HepG2 (cell line): ENCODE data around the gene PTGDR2. TPM values are rescaled to one million over a fixed set of nuclear protein-coding genes. Genes with fewer than 3 reads are reported as not detected.

Source experiments
- ATAC-seq: fragments of 200-7000 bp; cut with Tn5 transposase; 3 replicates; pipeline ENCODE4 v1.9.1; 2020; ENCODE audit warnings: mild to moderate bottlenecking, moderate library complexity
- BruUV-seq: library from RNA; stranded (reverse); fragments of 400-500 nt; replicated peaks from 2 replicates; lab custom pipeline; 2021; lab: Mats Ljungman, UMichigan
- CTCF ChIA-PET: fragments of 300-600 bp; formaldehyde crosslinking; extraction: SDS; loops from one replicate; lab custom pipeline; 2021; ENCODE audit warnings: low total read pairs, inconsistent platforms, low intra/inter-chr PET ratio; lab: Yijun Ruan, JAX
- POLR2A ChIA-PET: fragments of 350-600 bp; sonication (Branson Sonifier 250); formaldehyde crosslinking; loops from one replicate; lab custom pipeline; 2020; ENCODE audit warnings: antibody characterized with exemption, inconsistent platforms; lab: Yijun Ruan, JAX
- DNase-seq: peaks from one replicate; pipeline ENCODE4 v3.0.0-alpha.2; 2015; ENCODE audit warnings: low spot score
- FAIRE-seq: peaks from 3 replicates; lab custom pipeline; 2011; peaks lifted over from hg19 to GRCh38; lab: Jason Lieb, UNC
- H2AFZ ChIP-seq: one replicate; pipeline ENCODE4 v1.6.1; 2011; ENCODE audit warnings: low read length, inconsistent platforms
- H3K27ac ChIP-seq: fragments of 300-600 bp; 3 replicates; pipeline ENCODE4 v1.8.0; 2011; ENCODE audit warnings: mixed run types, mild to moderate bottlenecking, mixed read lengths, low read length, inconsistent platforms; ENCODE audit not compliant: insufficient read depth; ENCODE audit errors: extremely low read length
- H3K27me3 ChIP-seq, 2 experiments: fragments of 200-600 bp in 1 of 2; 2 replicates in 1 of 2; 3 replicates in 1 of 2; pipeline versions ENCODE4 v1.6.0 to v1.8.0; 2011; ENCODE audit warnings: low read length in 2 of 2, mild to moderate bottlenecking in 2 of 2, moderate library complexity in 2 of 2, inconsistent platforms in 1 of 2; ENCODE audit not compliant: insufficient read depth in 2 of 2, control insufficient read depth in 1 of 2
- H3K36me3 ChIP-seq, 2 experiments: fragments of 200-600 bp in 1 of 2; replicated peaks in 1 of 2; 2 replicates in 1 of 2; 3 replicates in 1 of 2; pipeline versions ENCODE4 v1.5.1 to v1.8.0; 2011; ENCODE audit warnings: low read length in 2 of 2, inconsistent platforms in 1 of 2; ENCODE audit not compliant: insufficient read depth in 2 of 2, control insufficient read depth in 1 of 2
- H3K4me1 ChIP-seq: 2 replicates; pipeline ENCODE4 v1.5.1; 2012; ENCODE audit warnings: low read length, inconsistent platforms; ENCODE audit not compliant: insufficient read depth
- H3K4me2 ChIP-seq: 2 replicates; pipeline ENCODE4 v1.6.0; 2011; ENCODE audit warnings: low read depth, low read length, inconsistent platforms
- H3K4me3 ChIP-seq, 3 experiments: fragments of 200-600 bp in 1 of 3; sonication (generic), shearing (Covaris generic) in 1 of 3; replicated peaks in 1 of 3; 2 replicates each; pipeline ENCODE4 v1.5.1; 2011 to 2016; ENCODE audit warnings: low read length in 3 of 3, inconsistent platforms in 2 of 3, low read depth in 2 of 3, mild to moderate bottlenecking in 2 of 3, control low read depth in 1 of 3, mixed read lengths in 1 of 3; ENCODE audit not compliant: insufficient read depth in 1 of 3
- H3K79me2 ChIP-seq: one replicate; pipeline ENCODE4 v1.6.1; 2011; ENCODE audit warnings: low read length, inconsistent platforms; ENCODE audit not compliant: insufficient read depth
- H3K9ac ChIP-seq: 2 replicates; pipeline ENCODE4 v1.6.0; 2011; ENCODE audit warnings: mild to moderate bottlenecking, low read depth, low read length, inconsistent platforms; ENCODE audit not compliant: insufficient read depth
- H3K9me3 ChIP-seq: 2 replicates; pipeline ENCODE4 v1.5.1; 2012; ENCODE audit warnings: mild to moderate bottlenecking, low read length
- H4K20me1 ChIP-seq: 2 replicates; pipeline ENCODE4 v1.6.0; 2011; ENCODE audit warnings: inconsistent platforms, mild to moderate bottlenecking, low read length, moderate library complexity; ENCODE audit not compliant: insufficient read depth
- BCL6 ChIP-seq: IDR thresholded peaks from 2 replicates; pipeline ENCODE4 v1.6.1; 2016; ENCODE audit warnings: missing genetic modification reagents, missing compliant biosample characterization
- GMEB1 ChIP-seq: sonication (generic); formaldehyde crosslinking; IDR thresholded peaks from 2 replicates; pipeline ENCODE4 v1.5.1; 2020; ENCODE audit warnings: missing genetic modification reagents, mild to moderate bottlenecking, borderline replicate concordance
- HNRNPL ChIP-seq: fragments of 200-400 bp; formaldehyde crosslinking; IDR thresholded peaks from 2 replicates; pipeline ENCODE4 v1.6.1; 2017; ENCODE audit warnings: mild to moderate bottlenecking, low read depth, low read length
- MZF1 ChIP-seq: sonication (generic); formaldehyde crosslinking; IDR thresholded peaks from 2 replicates; pipeline ENCODE4 v1.8.1; 2023; ENCODE audit warnings: mild to moderate bottlenecking, missing genetic modification reagents, borderline replicate concordance
- PHF20 ChIP-seq: sonication (generic); formaldehyde crosslinking; IDR thresholded peaks from 2 replicates; pipeline ENCODE4 v1.5.0; 2020; ENCODE audit warnings: mild to moderate bottlenecking, missing genetic modification reagents
- RARA ChIP-seq: IDR thresholded peaks from 2 replicates; pipeline ENCODE4 v1.6.1; 2016; ENCODE audit warnings: missing genetic modification reagents, missing compliant biosample characterization
- SATB2 ChIP-seq: sonication (generic); formaldehyde crosslinking; IDR thresholded peaks from 2 replicates; pipeline ENCODE4 v1.5.0; 2020; ENCODE audit warnings: missing genetic modification reagents
- TEF ChIP-seq: sonication (generic); formaldehyde crosslinking; IDR thresholded peaks from 2 replicates; pipeline ENCODE4 v1.5.0; 2020; ENCODE audit warnings: missing genetic modification reagents
- ZBTB42 ChIP-seq: sonication (generic); formaldehyde crosslinking; IDR thresholded peaks from 2 replicates; pipeline ENCODE4 v1.5.0; 2020; ENCODE audit warnings: mild to moderate bottlenecking, missing genetic modification reagents
- ZBTB7A ChIP-seq: sonication (generic); formaldehyde crosslinking; IDR thresholded peaks from 2 replicates; pipeline ENCODE4 v1.8.0; 2022; ENCODE audit warnings: mild to moderate bottlenecking, missing genetic modification reagents
- ZMAT3 ChIP-seq: sonication (generic); formaldehyde crosslinking; conservative IDR thresholded peaks from 2 replicates; pipeline ENCODE4 v1.7.0; 2021; ENCODE audit warnings: missing genetic modification reagents
- ZNF180 ChIP-seq: sonication (generic); formaldehyde crosslinking; IDR thresholded peaks from 2 replicates; pipeline ENCODE4 v1.4.0; 2020; ENCODE audit warnings: low read depth, missing genetic modification reagents, borderline replicate concordance
- ZNF34 ChIP-seq: sonication (generic); formaldehyde crosslinking; IDR thresholded peaks from 2 replicates; pipeline ENCODE4 v1.4.0; 2020; ENCODE audit warnings: mild to moderate bottlenecking, missing genetic modification reagents, borderline replicate concordance
- ZNF569 ChIP-seq: sonication (generic); formaldehyde crosslinking; IDR thresholded peaks from 2 replicates; pipeline ENCODE4 v1.5.0; 2020; ENCODE audit warnings: mild to moderate bottlenecking, missing genetic modification reagents, moderate library complexity, borderline replicate concordance
- WGBS: methylation state at CpG from one replicate; pipeline ENCODE4 v1.1.6; 2017; ENCODE audit warnings: low lambda C conversion rate; 5-methylcytosine and 5-hydroxymethylcytosine counted together
- in situ Hi-C: cut with HindIII; loops from 2 replicates; pipeline ENCODE4 v1.10.0; 2017; ENCODE audit warnings: low pct_unique_long_range_greater_than_20kb; ENCODE audit not compliant: extremely low pct_ligation_motif_present
- intact Hi-C: fragments of 100-400 bp; cut with micrococcal nuclease; formaldehyde crosslinking; loops from one replicate; pipeline ENCODE4 v1.10.0; 2022; ENCODE audit not compliant: unreplicated experiment
- polyA plus RNA-seq, 8 experiments: library from polyadenylated mRNA; depleted of rRNA in 3 of 8; stranded (reverse) in 7 of 8; unstranded in 1 of 8; fragments of >200 nt; fragmentation: Illumina TruSeq in 4 of 8; extraction: Trizol in 4 of 8; gene quantifications; 2 replicates each; pipeline versions ENCODE4 v1.2.1 to v1.2.3, GENCODE V29; 2011 to 2016; ENCODE audit warnings: low read depth in 4 of 8, missing spikeins in 1 of 8, mixed read lengths in 1 of 8; ENCODE audit not compliant: insufficient read depth in 1 of 8
- total RNA-seq, 5 experiments: library from RNA; depleted of rRNA; stranded (reverse); fragments of >200 nt; fragmentation: Illumina TruSeq; extraction: Trizol; gene quantifications; 2 replicates each; pipeline ENCODE4 v1.2.3, GENCODE V29; 2016; ENCODE audit warnings: low read depth in 1 of 5

PTGDR2 gene
- total and polyA plus RNA-seq, 2 of the 13 experiments (the other 11 are each of a cell fraction or from before 2014, with no cell fraction given): 1.9 to 2.5 TPM

GRCh38 chr11:60872124-60872960, 16.6 kb upstream of the PTGDR2 start:
- Histone ChIP-seq H3K27ac (no peak overlapping the region), H3K4me1 (peaks cover 34% of the 10 kb centered on the region), H3K79me2 (no peaks in the 10 kb centered on the region), H3K27me3 (no peaks in the 10 kb centered on the region; a peak in 1 of 5 replicates), H3K4me2 (no peak overlapping the region), H2AFZ (no peak overlapping the region), H3K36me3 (no peaks in the 10 kb centered on the region), H3K9me3 (no peaks in the 10 kb centered on the region), H4K20me1 (no peaks in the 10 kb centered on the region), H3K9ac (no peak overlapping the region), H3K4me3 (no peak overlapping the region)
- in situ Hi-C loops: no loop called here
- TF ChIP-seq ZNF180 (CRISPR knock-in tag) (no peak), RARA (CRISPR knock-in tag) (peak; percentile 81), GMEB1 (no peak)
- no peak for DNase-seq
- peak; percentile 12; the same call in 1 of the 3 replicates for ATAC-seq
- BruUV-seq: no TSS peak
- intact Hi-C loops: no loop called here
- ChIA-PET CTCF (no interaction called here), POLR2A (interaction anchor here (1.6 kb wide), 1 partner anchor 15 kb away, joined by 4 read pairs; no protein-coding TSS in a partner anchor)
- FAIRE-seq: no peak
- WGBS: 90% methylated on average over 2 of the region's 6 CpGs

- H3K4me1 ChIP-seq: peaks cover 43% of the 10 kb centered on the region
- in situ Hi-C loops (no loop called here), intact Hi-C loops (no loop called here)
- FAIRE-seq: no peak
- H4K20me1 ChIP-seq: no peaks in the 10 kb centered on the region
- peaks cover 0 to 5% of the 10 kb centered on the region in 2 experiments; a peak in 1 of 5 replicates for H3K27me3 ChIP-seq
- ChIA-PET POLR2A (interaction anchor here (1.6 kb wide), 1 partner anchor 16 kb away, joined by 4 read pairs; no protein-coding TSS in a partner anchor), CTCF (no interaction called here)
- no peak overlapping the region for H3K4me2 ChIP-seq
- H3K4me3 ChIP-seq: no peak overlapping the region
- 71% methylated on average over 4 of the region's 7 CpGs for WGBS
- no peaks in the 10 kb centered on the region for H3K36me3 ChIP-seq
- no peak overlapping the region for H3K27ac ChIP-seq
- BruUV-seq: no TSS peak
- no peak for DNase-seq
- peak; percentile 41 for ATAC-seq
- H3K79me2 ChIP-seq: no peaks in the 10 kb centered on the region
- no peak overlapping the region for H2AFZ ChIP-seq
- H3K9me3 ChIP-seq: no peaks in the 10 kb centered on the region
- no peak overlapping the region for H3K9ac ChIP-seq
- TF ChIP-seq ZMAT3 (CRISPR knock-in tag) (no peak), TEF (CRISPR knock-in tag) (no peak), BCL6 (CRISPR knock-in tag) (no peak), SATB2 (no peak), ZNF34 (CRISPR knock-in tag) (no peak), ZBTB7A (CRISPR knock-in tag) (no peak), ZNF569 (CRISPR knock-in tag) (no peak), MZF1 (no peak), HNRNPL (no peak), ZBTB42 (CRISPR knock-in tag) (no peak), PHF20 (CRISPR knock-in tag) (no peak)
Observed at GRCh38 chr11:60871378-60872061, 15.8 kb upstream of the PTGDR2 start.
